ENCODE data around the gene B4GALT6. TPM values are rescaled to one million over a fixed set of nuclear protein-coding genes. Genes with fewer than 3 reads are reported as not detected.

The B4GALT6 gene
- total RNA-seq, 1 experiment from 2014 or later: 16.1 TPM

GRCh38 chr18:31685097-31686082 is 1.0 kb upstream of the B4GALT6 start (continued):
- TF ChIP-seq ZNF274 (IDR thresholded peaks at IDR 0.05; ENCODE audit: low read depth, low read length): no peak
- TF ChIP-seq YY1 (IDR thresholded peaks at IDR 0.05; ENCODE audit: extremely low read depth, insufficient replicate concordance, low read depth, low read length): no peak
- TF ChIP-seq ELF1 (IDR thresholded peaks at IDR 0.05; ENCODE audit: borderline replicate concordance, low read depth): no peak
- no peak for TF ChIP-seq SRF (IDR thresholded peaks at IDR 0.05; ENCODE audit: low read depth)
- no peak for TF ChIP-seq FOSL1 (IDR thresholded peaks at IDR 0.05; ENCODE audit: low read depth)
- peak; percentile 27; the same call in 1 of the 2 replicates for TF ChIP-seq MAX (IDR thresholded peaks at IDR 0.05)
- TF ChIP-seq POLR2A (IDR thresholded peaks at IDR 0.05; ENCODE audit: borderline replicate concordance, extremely low read depth, insufficient read depth, insufficient read length): no peak
- TF ChIP-seq CEBPB (IDR thresholded peaks at IDR 0.05; ENCODE audit: low read depth): no peak
- TF ChIP-seq POLR2AphosphoS5 (IDR thresholded peaks at IDR 0.05; ENCODE audit: low read depth, low read length): peak; percentile 72
- TF ChIP-seq TCF7L2 (IDR thresholded peaks at IDR 0.05; ENCODE audit: borderline replicate concordance, extremely low read depth, insufficient read depth, insufficient read length): no peak
- TF ChIP-seq RAD21 (IDR thresholded peaks at IDR 0.05; ENCODE audit: low read depth): no peak
- TF ChIP-seq SP1 (IDR thresholded peaks at IDR 0.05; ENCODE audit: low read depth): no peak

GRCh38 chr18:31683968-31684278 is 458 bp downstream of the B4GALT6 start:
- peak overlapping the region; percentile 92 for H3K4me2 ChIP-seq (ENCODE audit: low read length)
- H3K27ac ChIP-seq (ENCODE audit: low read depth, low read length): peak overlapping the region; percentile 37; the same call in 1 of the 2 replicates
- H3K9me3 ChIP-seq (ENCODE audit: control insufficient read depth in 1 of 2, insufficient read depth in 1 of 2, low read depth in 1 of 2, low read length in 2 of 2): no peaks in the 10 kb centered on the region; a peak in 1 of 4 replicates
- peak overlapping the region; percentile 65 for H3K9ac ChIP-seq (ENCODE audit: low read length)
- POLR2A ChIA-PET: no interaction called here
- DNase-seq (ENCODE audit: low read depth, low spot score) (no peak), ATAC-seq (no peak)
- H2AFZ ChIP-seq (ENCODE audit: low read depth, low read length, poor library complexity, severe bottlenecking): no peak overlapping the region
- H4K20me1 ChIP-seq (ENCODE audit: insufficient read depth): no peaks in the 10 kb centered on the region
- H3K79me2 ChIP-seq (ENCODE audit: insufficient read depth, low read length): peaks cover 17% of the 10 kb centered on the region
- no peaks in the 10 kb centered on the region for H3K9me2 ChIP-seq (ENCODE audit: insufficient read depth)
- peaks cover 18 to 64% of the 10 kb centered on the region in 2 experiments for H3K4me1 ChIP-seq (ENCODE audit: control insufficient read depth in 1 of 2, insufficient read depth in 2 of 2, low read length in 2 of 2)
- CTCF ChIA-PET: no interaction called here
- peak overlapping the region; percentile 63 to 70 for H3K4me3 ChIP-seq (replicated peaks in 1 of 2; ENCODE audit: low read depth in 1 of 2, low read length in 2 of 2)
- no peak for TF ChIP-seq SRF (IDR thresholded peaks at IDR 0.05; ENCODE audit: low read depth)
- TF ChIP-seq SP1 (IDR thresholded peaks at IDR 0.05; ENCODE audit: low read depth): no peak
- no peak for TF ChIP-seq FOSL1 (IDR thresholded peaks at IDR 0.05; ENCODE audit: low read depth)
- no peak for TF ChIP-seq TCF7L2 (IDR thresholded peaks at IDR 0.05; ENCODE audit: borderline replicate concordance, extremely low read depth, insufficient read depth, insufficient read length)
- no peak for TF ChIP-seq CBX3 (IDR thresholded peaks at IDR 0.05; ENCODE audit: low read depth)
- no peak for TF ChIP-seq JUND (IDR thresholded peaks at IDR 0.05)
- no peak for TF ChIP-seq CEBPB (IDR thresholded peaks at IDR 0.05; ENCODE audit: low read depth)
- TF ChIP-seq ZNF274 (IDR thresholded peaks at IDR 0.05; ENCODE audit: low read depth, low read length): no peak
- no peak for TF ChIP-seq POLR2A (IDR thresholded peaks at IDR 0.05; ENCODE audit: borderline replicate concordance, extremely low read depth, insufficient read depth, insufficient read length)
- no peak for TF ChIP-seq ELF1 (IDR thresholded peaks at IDR 0.05; ENCODE audit: borderline replicate concordance, low read depth)
- no peak for TF ChIP-seq YY1 (IDR thresholded peaks at IDR 0.05; ENCODE audit: extremely low read depth, insufficient replicate concordance, low read depth, low read length)
- no peak for TF ChIP-seq ZBTB33 (IDR thresholded peaks at IDR 0.05; ENCODE audit: extremely low read depth, insufficient replicate concordance, low read length)
- no peak for TF ChIP-seq EZH2 (IDR thresholded peaks at IDR 0.05)
- RAD21 ChIA-PET (ENCODE audit: low non-redundant PET in 1 of 2, low total read pairs in 2 of 2, uncharacterized antibody in 2 of 2, unreplicated experiment in 2 of 2): no interaction called here
- no TSS peak for BruUV-seq (replicated peaks)
- intact Hi-C loops (cut with micrococcal nuclease): no loop called here
- H3K27me3 ChIP-seq (ENCODE audit: insufficient read depth, low read length): no peaks in the 10 kb centered on the region
- no peaks in the 10 kb centered on the region for H3K36me3 ChIP-seq (ENCODE audit: control insufficient read depth in 1 of 2, insufficient read depth in 2 of 2, low read length in 2 of 2)
